Measurements from ENCODE around the gene POC1A. TPM values are rescaled to one million over a fixed set of nuclear protein-coding genes. Genes with fewer than 3 reads are reported as not detected.
"Not testable (repeated sequence)": the region's sequence is repeated elsewhere in the genome, so short reads cannot be mapped to it uniquely, and the experiment has no call there.

POC1A gene
- total RNA-seq, 1 experiment from 2014 or later = 25.7 TPM

DNA sequence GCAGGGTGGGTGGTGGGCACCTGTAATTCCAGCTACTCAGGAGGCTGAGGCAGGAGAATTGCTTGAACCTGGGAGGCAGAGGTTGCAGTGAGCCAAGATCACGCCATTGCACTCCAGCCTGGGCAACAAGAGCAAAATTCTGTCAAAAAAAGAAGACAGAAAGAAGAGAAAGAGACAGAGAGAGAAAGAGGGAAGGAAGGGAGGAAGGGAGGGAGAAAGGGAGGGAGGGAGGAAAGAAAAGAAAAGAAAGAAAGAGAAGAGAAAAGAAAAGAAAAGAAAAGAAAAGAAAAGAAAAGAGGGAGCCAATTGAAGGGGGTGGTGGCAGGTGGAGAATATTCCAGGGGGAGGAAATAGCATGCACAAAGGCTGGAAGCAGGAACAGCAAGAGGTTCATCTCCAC is 111.2 kb downstream of the POC1A start:
- ATAC-seq; CTCF ChIA-PET; H3K36me3 ChIP-seq (ENCODE audit: control insufficient read depth, insufficient read depth, low read length); H3K27ac ChIP-seq (ENCODE audit: low read length); H3K4me3 ChIP-seq (ENCODE audit: low read depth in 2 of 2, low read length in 2 of 2); BruUV-seq (replicated peaks); DNase-seq (ENCODE audit: low read depth, low spot score); H3K9me3 ChIP-seq (ENCODE audit: control insufficient read depth, insufficient read depth, low read depth, low read length); intact Hi-C loops (cut with micrococcal nuclease; ENCODE audit: unreplicated experiment); POLR2A ChIA-PET; H3K27me3 ChIP-seq (ENCODE audit: control insufficient read depth, insufficient read depth, low read length): not testable (repeated sequence)
- H3K4me1 ChIP-seq (ENCODE audit: control insufficient read depth, insufficient read depth, low read length) = peaks cover 21% of the 10 kb centered on the region
- in situ Hi-C loops (cut with HindIII; ENCODE audit: low pct_unique_long_range_greater_than_20kb, low sequenced_read_pairs) = loop anchor here (10.0 kb wide), 1 partner anchor 122 kb away; no protein-coding TSS in a partner anchor

DNA sequence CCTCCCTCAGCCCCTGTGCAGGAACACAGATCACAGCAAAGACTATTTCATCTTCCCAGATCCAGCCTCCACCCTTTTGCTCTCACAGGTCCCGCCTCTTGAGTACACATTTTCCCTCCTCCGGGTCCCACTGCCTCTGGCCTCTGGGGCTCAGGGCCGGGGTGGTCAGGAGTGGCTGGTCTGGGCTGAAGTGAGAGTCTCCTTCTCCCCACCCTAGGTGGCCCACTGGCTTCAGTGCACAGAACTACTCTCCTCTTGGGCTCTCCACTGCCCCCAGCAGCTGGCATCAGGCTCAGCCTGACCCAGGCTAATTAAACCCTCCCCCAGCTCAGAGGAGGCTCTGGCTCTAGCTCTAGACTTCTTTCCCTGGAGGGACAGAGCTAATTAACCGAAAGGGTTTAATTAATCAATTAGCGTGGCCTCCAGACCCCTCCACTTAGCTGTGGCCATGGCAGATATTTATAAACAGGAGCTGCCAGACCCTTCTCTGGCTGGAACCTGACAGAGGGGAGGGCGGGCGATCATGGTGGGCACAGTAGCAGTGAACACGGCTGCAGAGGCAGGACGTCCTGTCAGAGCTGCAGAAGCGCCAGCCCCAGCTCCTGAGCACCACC is 113.0 kb downstream of the POC1A start:
- Histone ChIP-seq H3K27ac (ENCODE audit: low read length) (no peak overlapping the region), H3K4me1 (ENCODE audit: control insufficient read depth, insufficient read depth, low read length) (peaks cover 4% of the 10 kb centered on the region), H3K4me3 (ENCODE audit: low read depth in 2 of 2, low read length in 2 of 2) (no peak overlapping the region), H3K9me3 (ENCODE audit: control insufficient read depth, insufficient read depth, low read depth, low read length) (no peaks in the 10 kb centered on the region), H3K36me3 (ENCODE audit: control insufficient read depth, insufficient read depth, low read length) (no peaks in the 10 kb centered on the region), H3K27me3 (ENCODE audit: control insufficient read depth, insufficient read depth, low read length) (no peaks in the 10 kb centered on the region)
- BruUV-seq (replicated peaks) = no TSS peak
- in situ Hi-C loops (cut with HindIII; ENCODE audit: low pct_unique_long_range_greater_than_20kb, low sequenced_read_pairs) = loop anchor here (10.0 kb wide), 1 partner anchor 124 kb away; no protein-coding TSS in a partner anchor
- intact Hi-C loops (cut with micrococcal nuclease; ENCODE audit: unreplicated experiment) = no loop called here
- TF ChIP-seq SIN3A (IDR thresholded peaks at IDR 0.05; ENCODE audit: borderline replicate concordance, insufficient read depth, low read depth, low read length) = no peak
- TF ChIP-seq TCF7L2 (IDR thresholded peaks at IDR 0.05; ENCODE audit: low read depth, low read length) = no peak
- TF ChIP-seq POLR2AphosphoS5 (IDR thresholded peaks at IDR 0.05; ENCODE audit: low read depth, low read length) = no peak
- TF ChIP-seq, protein P1, sequence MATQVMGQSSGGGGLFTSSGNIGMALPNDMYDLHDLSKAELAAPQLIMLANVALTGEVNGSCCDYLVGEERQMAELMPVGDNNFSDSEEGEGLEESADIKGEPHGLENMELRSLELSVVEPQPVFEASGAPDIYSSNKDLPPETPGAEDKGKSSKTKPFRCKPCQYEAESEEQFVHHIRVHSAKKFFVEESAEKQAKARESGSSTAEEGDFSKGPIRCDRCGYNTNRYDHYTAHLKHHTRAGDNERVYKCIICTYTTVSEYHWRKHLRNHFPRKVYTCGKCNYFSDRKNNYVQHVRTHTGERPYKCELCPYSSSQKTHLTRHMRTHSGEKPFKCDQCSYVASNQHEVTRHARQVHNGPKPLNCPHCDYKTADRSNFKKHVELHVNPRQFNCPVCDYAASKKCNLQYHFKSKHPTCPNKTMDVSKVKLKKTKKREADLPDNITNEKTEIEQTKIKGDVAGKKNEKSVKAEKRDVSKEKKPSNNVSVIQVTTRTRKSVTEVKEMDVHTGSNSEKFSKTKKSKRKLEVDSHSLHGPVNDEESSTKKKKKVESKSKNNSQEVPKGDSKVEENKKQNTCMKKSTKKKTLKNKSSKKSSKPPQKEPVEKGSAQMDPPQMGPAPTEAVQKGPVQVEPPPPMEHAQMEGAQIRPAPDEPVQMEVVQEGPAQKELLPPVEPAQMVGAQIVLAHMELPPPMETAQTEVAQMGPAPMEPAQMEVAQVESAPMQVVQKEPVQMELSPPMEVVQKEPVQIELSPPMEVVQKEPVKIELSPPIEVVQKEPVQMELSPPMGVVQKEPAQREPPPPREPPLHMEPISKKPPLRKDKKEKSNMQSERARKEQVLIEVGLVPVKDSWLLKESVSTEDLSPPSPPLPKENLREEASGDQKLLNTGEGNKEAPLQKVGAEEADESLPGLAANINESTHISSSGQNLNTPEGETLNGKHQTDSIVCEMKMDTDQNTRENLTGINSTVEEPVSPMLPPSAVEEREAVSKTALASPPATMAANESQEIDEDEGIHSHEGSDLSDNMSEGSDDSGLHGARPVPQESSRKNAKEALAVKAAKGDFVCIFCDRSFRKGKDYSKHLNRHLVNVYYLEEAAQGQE (IDR thresholded peaks at IDR 0.05; ENCODE audit: insufficient read depth in 1 of 2, low read depth in 2 of 2, low read length in 1 of 2) = no peak
- no peak for TF ChIP-seq CTCF (IDR thresholded peaks at IDR 0.05)
- ATAC-seq = peak; percentile 54; the same call in 1 of the 2 replicates
- CTCF ChIA-PET = no interaction called here
- POLR2A ChIA-PET = no interaction called here
- no peak for DNase-seq (ENCODE audit: low read depth, low spot score)

- no peaks in the 10 kb centered on the region for H3K4me1 ChIP-seq (ENCODE audit: control insufficient read depth, insufficient read depth, low read length)
- TF ChIP-seq CTCF (IDR thresholded peaks at IDR 0.05) (no peak), SIN3A (IDR thresholded peaks at IDR 0.05; ENCODE audit: borderline replicate concordance, insufficient read depth, low read depth, low read length) (no peak), TCF7L2 (IDR thresholded peaks at IDR 0.05; ENCODE audit: low read depth, low read length) (no peak), POLR2AphosphoS5 (IDR thresholded peaks at IDR 0.05; ENCODE audit: low read depth, low read length) (no peak)
- TF ChIP-seq, protein P1 (IDR thresholded peaks at IDR 0.05; ENCODE audit: insufficient read depth in 1 of 2, low read depth in 2 of 2, low read length in 1 of 2) = no peak
- DNase-seq (ENCODE audit: low read depth, low spot score) (no peak), ATAC-seq (no peak)
- no TSS peak for BruUV-seq (replicated peaks)
- H3K4me3 ChIP-seq (ENCODE audit: low read depth in 2 of 2, low read length in 2 of 2) = no peak overlapping the region
- in situ Hi-C loops (cut with HindIII; ENCODE audit: low pct_unique_long_range_greater_than_20kb, low sequenced_read_pairs) = loop anchor here (10.0 kb wide), 1 partner anchor 124 kb away; no protein-coding TSS in a partner anchor
- H3K36me3 ChIP-seq (ENCODE audit: control insufficient read depth, insufficient read depth, low read length) = no peaks in the 10 kb centered on the region
- no peaks in the 10 kb centered on the region for H3K27me3 ChIP-seq (ENCODE audit: control insufficient read depth, insufficient read depth, low read length)
- POLR2A ChIA-PET = no interaction called here
- H3K27ac ChIP-seq (ENCODE audit: low read length) = no peak overlapping the region
- no peaks in the 10 kb centered on the region for H3K9me3 ChIP-seq (ENCODE audit: control insufficient read depth, insufficient read depth, low read depth, low read length)
- intact Hi-C loops (cut with micrococcal nuclease; ENCODE audit: unreplicated experiment) = no loop called here
- CTCF ChIA-PET = interaction anchor here (1.0 kb wide), 1 partner anchor 27 kb away, joined by 3 read pairs; no protein-coding TSS in a partner anchor
These were observed 113.6 kb downstream of the POC1A start for GRCh38 chr3:52040600-52040999.

Data from Panc1 (cell line).